ENCODE measurements around the gene ATG7. TPM values are rescaled to one million over a fixed set of nuclear protein-coding genes. Genes with fewer than 3 reads are reported as not detected.

Gene ATG7
- 10 to 100 TPM; 30.5 to 33.6 TPM for total RNA-seq

- CTCF ChIA-PET = interaction anchor here (1.0 to 3.3 kb wide), 5 partner anchors 16 to 64 kb away, joined by 3 to 17 read pairs (median 5); no protein-coding TSS in a partner anchor
- H3K27me3 Mint-ChIP-seq = no peaks in the 10 kb centered on the region
- peaks cover 46% of the 10 kb centered on the region for H3K4me1 Mint-ChIP-seq (ENCODE audit: low read depth)
- intact Hi-C loops (cut with micrococcal nuclease) = loop anchor here (1.0 to 2.0 kb wide), 3 partner anchors 19 to 575 kb away; partner anchors contain the start of gene TAMM41
- peak; percentile 97 for DNase-seq
- H3K9me3 Mint-ChIP-seq = peaks cover 8% of the 10 kb centered on the region
- H3K4me3 Mint-ChIP-seq = peak within 1 kb of the TSS; percentile 85
- H3K27ac Mint-ChIP-seq = peak within 1 kb of the TSS; percentile 85
- POLR2A ChIA-PET = interaction anchor here (1.0 to 3.3 kb wide), 6 partner anchors 11 to 34 kb away, joined by 3 to 27 read pairs (median 6); no protein-coding TSS in a partner anchor
- peaks cover 30% of the 10 kb centered on the region for H3K36me3 Mint-ChIP-seq
Measured at GRCh38 chr3:11271986-11272904, at the start of gene ATG7. TSS of gene ATG7 (plus strand) at chr3:11272397. CDS start at chr3:11298696, 26,299 bp downstream.

- POLR2A ChIA-PET = no interaction called here
- no peak for DNase-seq
- Mint-ChIP-seq H3K27ac (no peak overlapping the region), H3K9me3 (no peaks in the 10 kb centered on the region), H3K36me3 (no peaks in the 10 kb centered on the region), H3K27me3 (no peaks in the 10 kb centered on the region), H3K4me3 (no peak overlapping the region), H3K4me1 (ENCODE audit: low read depth) (peaks cover 5% of the 10 kb centered on the region)
- intact Hi-C loops (cut with micrococcal nuclease) = no loop called here
- CTCF ChIA-PET = interaction anchor here (1.4 kb wide), 1 partner anchor 12 kb away, joined by 4 read pairs; no protein-coding TSS in a partner anchor
Measured at GRCh38 chr3:11224010-11224409, 48.2 kb upstream of the ATG7 start.

GRCh38 chr3:11224870-11225229 is 47.3 kb upstream of the ATG7 start:
- ChIA-PET CTCF (no interaction called here), POLR2A (no interaction called here)
- Mint-ChIP-seq H3K27me3 (no peaks in the 10 kb centered on the region), H3K4me1 (ENCODE audit: low read depth) (peaks cover 5% of the 10 kb centered on the region), H3K4me3 (no peak overlapping the region), H3K9me3 (no peaks in the 10 kb centered on the region), H3K27ac (no peak overlapping the region), H3K36me3 (no peaks in the 10 kb centered on the region)
- no peak for DNase-seq
- intact Hi-C loops (cut with micrococcal nuclease) = no loop called here

- H3K36me3 Mint-ChIP-seq = no peaks in the 10 kb centered on the region
- H3K9me3 Mint-ChIP-seq = no peaks in the 10 kb centered on the region
- no peak for DNase-seq
- H3K27ac Mint-ChIP-seq = no peak overlapping the region
- H3K4me1 Mint-ChIP-seq (ENCODE audit: low read depth) = peaks cover 5% of the 10 kb centered on the region
- ChIA-PET POLR2A (no interaction called here), CTCF (no interaction called here)
- peaks cover 2% of the 10 kb centered on the region for H3K27me3 Mint-ChIP-seq
- no peak overlapping the region for H3K4me3 Mint-ChIP-seq
- intact Hi-C loops (cut with micrococcal nuclease) = no loop called here
Measured at GRCh38 chr3:11226042-11226370, 46.2 kb upstream of the ATG7 start.

GRCh38 chr3:11228041-11228440 is 44.2 kb upstream of the ATG7 start:
- H3K27ac Mint-ChIP-seq = no peak overlapping the region
- POLR2A ChIA-PET = no interaction called here
- no peaks in the 10 kb centered on the region for H3K9me3 Mint-ChIP-seq
- H3K4me1 Mint-ChIP-seq (ENCODE audit: low read depth) = peaks cover 5% of the 10 kb centered on the region
- H3K27me3 Mint-ChIP-seq = peaks cover 2% of the 10 kb centered on the region
- no peaks in the 10 kb centered on the region for H3K36me3 Mint-ChIP-seq
- no peak for DNase-seq
- intact Hi-C loops (cut with micrococcal nuclease) = no loop called here
- H3K4me3 Mint-ChIP-seq = no peak overlapping the region
- CTCF ChIA-PET = no interaction called here

GRCh38 chr3:11230125-11230524 is 42.1 kb upstream of the ATG7 start:
- Mint-ChIP-seq H3K27ac (no peak overlapping the region), H3K4me1 (ENCODE audit: low read depth) (peaks cover 5% of the 10 kb centered on the region), H3K9me3 (no peaks in the 10 kb centered on the region), H3K27me3 (peaks cover 7% of the 10 kb centered on the region), H3K4me3 (no peak overlapping the region), H3K36me3 (no peaks in the 10 kb centered on the region)
- DNase-seq = no peak
- CTCF ChIA-PET = interaction anchor here (1.1 kb wide), 1 partner anchor 105 kb away, joined by 4 read pairs; no protein-coding TSS in a partner anchor
- intact Hi-C loops (cut with micrococcal nuclease) = no loop called here
- POLR2A ChIA-PET = no interaction called here

GRCh38 chr3:11230832-11231231 is 41.4 kb upstream of the ATG7 start:
- DNase-seq = no peak
- H3K27me3 Mint-ChIP-seq = peaks cover 10% of the 10 kb centered on the region
- H3K4me3 Mint-ChIP-seq = no peak overlapping the region
- ChIA-PET CTCF (no interaction called here), POLR2A (no interaction called here)
- no peaks in the 10 kb centered on the region for H3K9me3 Mint-ChIP-seq
- H3K4me1 Mint-ChIP-seq (ENCODE audit: low read depth) = peaks cover 2% of the 10 kb centered on the region
- H3K36me3 Mint-ChIP-seq = no peaks in the 10 kb centered on the region
- intact Hi-C loops (cut with micrococcal nuclease) = no loop called here
- H3K27ac Mint-ChIP-seq = no peak overlapping the region

GRCh38 chr3:11235385-11235784 is 36.8 kb upstream of the ATG7 start:
- Mint-ChIP-seq H3K4me3 (no peak overlapping the region), H3K27me3 (peaks cover 11% of the 10 kb centered on the region), H3K9me3 (peaks cover 16% of the 10 kb centered on the region), H3K27ac (no peak overlapping the region), H3K36me3 (peaks cover 3% of the 10 kb centered on the region), H3K4me1 (ENCODE audit: low read depth) (peaks cover 34% of the 10 kb centered on the region)
- intact Hi-C loops (cut with micrococcal nuclease) = loop anchor here (5.0 kb wide), 2 partner anchors 138 to 952 kb away; no protein-coding TSS in a partner anchor
- no peak for DNase-seq
- CTCF ChIA-PET = interaction anchor here (0.8 to 7.5 kb wide), 9 partner anchors 9 to 415 kb away, joined by 3 to 101 read pairs (median 4); partner anchors contain the start of gene ATG7
- POLR2A ChIA-PET = no interaction called here

- intact Hi-C loops (cut with micrococcal nuclease) = loop anchor here (1.0 to 5.0 kb wide), 3 partner anchors 98 to 950 kb away; no protein-coding TSS in a partner anchor
- Mint-ChIP-seq H3K4me1 (ENCODE audit: low read depth) (peaks cover 39% of the 10 kb centered on the region), H3K27ac (no peak overlapping the region), H3K27me3 (peaks cover 12% of the 10 kb centered on the region), H3K9me3 (peaks cover 20% of the 10 kb centered on the region), H3K36me3 (peaks cover 4% of the 10 kb centered on the region), H3K4me3 (no peak overlapping the region)
- POLR2A ChIA-PET = interaction anchor here (1.2 to 2.5 kb wide), 3 partner anchors 15 to 54 kb away, joined by 3 to 23 read pairs (median 12); partner anchors contain the start of gene ATG7
- peak; percentile 86 for DNase-seq
- CTCF ChIA-PET = interaction anchor here (0.9 to 7.5 kb wide), 16 partner anchors 13 to 415 kb away, joined by 3 to 101 read pairs (median 4); partner anchors contain the start of gene ATG7
Measured at GRCh38 chr3:11236588-11237461, 35.4 kb upstream of the ATG7 start.

- H3K4me1 Mint-ChIP-seq (ENCODE audit: low read depth) = peaks cover 39% of the 10 kb centered on the region
- ChIA-PET POLR2A (interaction anchor here (1.1 to 2.5 kb wide), 6 partner anchors 14 to 405 kb away, joined by 3 to 23 read pairs (median 7); partner anchors contain the start of genes ATG7 and VGLL4), CTCF (interaction anchor here (0.6 to 7.5 kb wide), 8 partner anchors 8 to 413 kb away, joined by 3 to 101 read pairs (median 6); partner anchors contain the start of gene ATG7)
- peak; percentile 52 for DNase-seq
- intact Hi-C loops (cut with micrococcal nuclease) = loop anchor here (1.0 to 5.0 kb wide), 6 partner anchors 53 to 949 kb away; partner anchors contain the start of gene VGLL4
- peak overlapping the region; percentile 97 for H3K27ac Mint-ChIP-seq
- no peak overlapping the region for H3K4me3 Mint-ChIP-seq
- H3K27me3 Mint-ChIP-seq = peaks cover 12% of the 10 kb centered on the region
- peaks cover 4% of the 10 kb centered on the region for H3K36me3 Mint-ChIP-seq
- H3K9me3 Mint-ChIP-seq = peaks cover 20% of the 10 kb centered on the region
Measured at GRCh38 chr3:11238060-11238459, 34.1 kb upstream of the ATG7 start.

- H3K4me1 Mint-ChIP-seq (ENCODE audit: low read depth) = peaks cover 39% of the 10 kb centered on the region
- intact Hi-C loops (cut with micrococcal nuclease) = loop anchor here (1.0 to 5.0 kb wide), 7 partner anchors 33 to 948 kb away; partner anchors contain the start of genes ATG7 and VGLL4
- H3K4me3 Mint-ChIP-seq = peak overlapping the region; percentile 41
- peaks cover 20% of the 10 kb centered on the region for H3K9me3 Mint-ChIP-seq
- peak overlapping the region; percentile 97 for H3K27ac Mint-ChIP-seq
- H3K36me3 Mint-ChIP-seq = peaks cover 4% of the 10 kb centered on the region
- H3K27me3 Mint-ChIP-seq = peaks cover 18% of the 10 kb centered on the region
- ChIA-PET CTCF (interaction anchor here (0.6 to 7.5 kb wide), 7 partner anchors 34 to 413 kb away, joined by 3 to 101 read pairs (median 6); partner anchors contain the start of gene ATG7), POLR2A (interaction anchor here (1.1 to 2.5 kb wide), 5 partner anchors 10 to 405 kb away, joined by 3 to 23 read pairs (median 8); partner anchors contain the start of genes ATG7 and VGLL4)
- DNase-seq = no peak
Measured at GRCh38 chr3:11238880-11239279, 33.3 kb upstream of the ATG7 start.

All from activated CD4-positive, alpha-beta memory T cell treated with anti-CD3 and anti-CD28 coated beads for 36 hours (primary cell).